ENCODE results near the gene CHID1. TPM values are rescaled to one million over a fixed set of nuclear protein-coding genes. Genes with fewer than 3 reads are reported as not detected.

CHID1 gene
- total RNA-seq, 2 experiments from 2014 or later: 69.8 to 72.0 TPM

GRCh38 chr11:951507-951906, 40.9 kb upstream of the CHID1 start:
- ATAC-seq (no peak), DNase-seq (no peak)
- H3K4me3 Mint-ChIP-seq: no peak overlapping the region
- H3K36me3 Mint-ChIP-seq (ENCODE audit: low read depth): peaks cover 25% of the 10 kb centered on the region
- intact Hi-C loops (cut with micrococcal nuclease): no loop called here
- no peaks in the 10 kb centered on the region for H3K27me3 Mint-ChIP-seq
- CTCF ChIA-PET: no interaction called here
- peaks cover 20% of the 10 kb centered on the region for H3K4me1 Mint-ChIP-seq (ENCODE audit: low read depth)
- H3K27ac Mint-ChIP-seq: no peak overlapping the region
- H3K9me3 Mint-ChIP-seq: peaks cover 10% of the 10 kb centered on the region
- POLR2A ChIA-PET: no interaction called here
- TF ChIP-seq CTCF (IDR thresholded peaks at IDR 0.05): no peak

- intact Hi-C loops (cut with micrococcal nuclease): no loop called here
- H3K36me3 Mint-ChIP-seq (ENCODE audit: low read depth): peaks cover 36% of the 10 kb centered on the region
- ChIA-PET POLR2A (interaction anchor here (0.7 kb wide), 1 partner anchor 19 kb away, joined by 3 read pairs; no protein-coding TSS in a partner anchor), CTCF (no interaction called here)
- peaks cover 4% of the 10 kb centered on the region for H3K4me1 Mint-ChIP-seq (ENCODE audit: low read depth)
- no peaks in the 10 kb centered on the region for H3K27me3 Mint-ChIP-seq
- H3K27ac Mint-ChIP-seq: no peak overlapping the region
- no peak overlapping the region for H3K4me3 Mint-ChIP-seq
- peaks cover 10% of the 10 kb centered on the region for H3K9me3 Mint-ChIP-seq
- TF ChIP-seq CTCF (IDR thresholded peaks at IDR 0.05): no peak
- no peak for DNase-seq
- no peak for ATAC-seq
Observed at GRCh38 chr11:947744-948143, 37.1 kb upstream of the CHID1 start.

GRCh38 chr11:945986-946385, 35.4 kb upstream of the CHID1 start:
- no peak for DNase-seq
- intact Hi-C loops (cut with micrococcal nuclease): no loop called here
- peaks cover 10% of the 10 kb centered on the region for H3K9me3 Mint-ChIP-seq
- peaks cover 36% of the 10 kb centered on the region for H3K36me3 Mint-ChIP-seq (ENCODE audit: low read depth)
- no peak for TF ChIP-seq CTCF (IDR thresholded peaks at IDR 0.05)
- H3K27ac Mint-ChIP-seq: no peak overlapping the region
- no peaks in the 10 kb centered on the region for H3K27me3 Mint-ChIP-seq
- peaks cover 8% of the 10 kb centered on the region for H3K4me1 Mint-ChIP-seq (ENCODE audit: low read depth)
- H3K4me3 Mint-ChIP-seq: no peak overlapping the region
- ATAC-seq: no peak
- ChIA-PET CTCF (no interaction called here), POLR2A (interaction anchor here (0.8 to 1.5 kb wide), 3 partner anchors 8 to 17 kb away, joined by 3 read pairs; no protein-coding TSS in a partner anchor)

- peaks cover 18% of the 10 kb centered on the region for H3K4me1 Mint-ChIP-seq (ENCODE audit: low read depth)
- POLR2A ChIA-PET: interaction anchor here (1.5 kb wide), 1 partner anchor 16 kb away, joined by 3 read pairs; no protein-coding TSS in a partner anchor
- TF ChIP-seq CTCF (IDR thresholded peaks at IDR 0.05): no peak
- H3K4me3 Mint-ChIP-seq: no peak overlapping the region
- intact Hi-C loops (cut with micrococcal nuclease): no loop called here
- CTCF ChIA-PET: no interaction called here
- ATAC-seq (no peak), DNase-seq (no peak)
- peaks cover 10% of the 10 kb centered on the region for H3K9me3 Mint-ChIP-seq
- H3K36me3 Mint-ChIP-seq (ENCODE audit: low read depth): peaks cover 31% of the 10 kb centered on the region
- no peaks in the 10 kb centered on the region for H3K27me3 Mint-ChIP-seq
- H3K27ac Mint-ChIP-seq: no peak overlapping the region
Observed at GRCh38 chr11:944711-945470, 34.3 kb upstream of the CHID1 start.

- ATAC-seq (no peak), DNase-seq (no peak)
- Mint-ChIP-seq H3K9me3 (peaks cover 1% of the 10 kb centered on the region), H3K36me3 (ENCODE audit: low read depth) (peaks cover 16% of the 10 kb centered on the region), H3K4me1 (ENCODE audit: low read depth) (peaks cover 29% of the 10 kb centered on the region), H3K4me3 (no peak overlapping the region), H3K27ac (peak overlapping the region; percentile 5), H3K27me3 (no peaks in the 10 kb centered on the region)
- intact Hi-C loops (cut with micrococcal nuclease): no loop called here
- ChIA-PET POLR2A (interaction anchor here (0.6 to 1.0 kb wide), 2 partner anchors 10 to 14 kb away, joined by 3 to 4 read pairs; no protein-coding TSS in a partner anchor), CTCF (no interaction called here)
- TF ChIP-seq CTCF (IDR thresholded peaks at IDR 0.05): no peak
Observed at GRCh38 chr11:942823-943222, 32.2 kb upstream of the CHID1 start.

All from activated CD8-positive, alpha-beta T cell treated with anti-CD3 and anti-CD28 coated beads for 36 hours (primary cell).